Raji (cell line): ENCODE measurements around the gene KRTAP21-2.

ENCODE experiments used
- POLR2A ChIP-seq: IDR thresholded peaks from 2 replicates; pipeline ENCODE4 v1.6.1; 2011; ENCODE audit warnings: low read depth, low read length, control low read depth; ENCODE audit not compliant: insufficient read depth

The KRTAP21-2 gene

DNA sequence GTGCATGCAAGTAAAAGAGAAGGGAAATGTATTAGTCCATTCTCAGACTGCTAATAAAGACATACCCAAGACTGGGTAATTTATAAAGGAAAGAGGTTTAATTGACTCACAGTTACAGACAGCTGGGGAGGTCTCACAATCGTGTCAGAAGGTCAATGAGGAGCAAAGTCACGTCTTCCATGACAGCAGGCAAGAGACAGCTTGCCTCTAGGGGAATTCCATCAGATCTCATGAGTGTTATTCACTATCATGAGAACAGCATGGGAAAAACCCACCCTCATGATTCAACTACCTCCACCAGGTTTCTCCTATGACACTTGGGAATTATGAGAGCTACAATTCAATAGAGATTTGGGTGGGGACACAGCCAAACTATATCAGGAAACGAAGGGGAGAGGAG is 36.6 kb downstream of the KRTAP21-2 start:
- no peak for TF ChIP-seq POLR2A

- TF ChIP-seq POLR2A, result no peak
These were observed 39.6 kb downstream of the KRTAP21-2 start for GRCh38 chr21:30707409-30707808.
